Measurements from ENCODE around the gene SMC5.
"Not testable (repeated sequence)": the region's sequence is repeated elsewhere in the genome, so short reads cannot be mapped to it uniquely, and the experiment has no call there.

Gene SMC5

GRCh38 chr9:70258692-70259511, at the start of gene SMC5:
SMC5 (plus strand) TSS chr9:70258978; CDS start chr9:70259079, 101 bp downstream.
- peak; percentile 71 for DNase-seq (ENCODE audit: low read depth)

GRCh38 chr9:70217029-70217428, 41.7 kb upstream of the SMC5 start:
- no peak for DNase-seq (ENCODE audit: low read depth)

GRCh38 chr9:70218767-70219166, 40.0 kb upstream of the SMC5 start:
- DNase-seq (ENCODE audit: low read depth), result peak; percentile 52

- DNase-seq (ENCODE audit: low read depth), result no peak
Measured at GRCh38 chr9:70220216-70220615, 38.6 kb upstream of the SMC5 start.

GRCh38 chr9:70222354-70222753, 36.4 kb upstream of the SMC5 start:
- peak; percentile 16 for DNase-seq (ENCODE audit: low read depth)

GRCh38 chr9:70228118-70228517, 30.7 kb upstream of the SMC5 start:
- no peak for DNase-seq (ENCODE audit: low read depth)

- DNase-seq (ENCODE audit: low read depth), result no peak
Measured at GRCh38 chr9:70228611-70229010, 30.2 kb upstream of the SMC5 start.

- DNase-seq (ENCODE audit: low read depth), result no peak
Measured at GRCh38 chr9:70229026-70229425, 29.8 kb upstream of the SMC5 start.

GRCh38 chr9:70229579-70229978, 29.2 kb upstream of the SMC5 start:
- DNase-seq (ENCODE audit: low read depth), result no peak

GRCh38 chr9:70232476-70232875, 26.3 kb upstream of the SMC5 start:
- no peak for DNase-seq (ENCODE audit: low read depth)

GRCh38 chr9:70234208-70234607, 24.6 kb upstream of the SMC5 start:
- not testable (repeated sequence) for DNase-seq (ENCODE audit: low read depth)

GRCh38 chr9:70245952-70246351, 12.8 kb upstream of the SMC5 start:
- DNase-seq (ENCODE audit: low read depth), result not testable (repeated sequence)

- no peak for DNase-seq (ENCODE audit: low read depth)
Measured at GRCh38 chr9:70250221-70250620, 8.6 kb upstream of the SMC5 start.

GRCh38 chr9:70255486-70255885, 3.3 kb upstream of the SMC5 start:
- no peak for DNase-seq (ENCODE audit: low read depth)

GRCh38 chr9:70256123-70256551, 2.6 kb upstream of the SMC5 start:
- no peak for DNase-seq (ENCODE audit: low read depth)

- DNase-seq (ENCODE audit: low read depth), result no peak
Measured at GRCh38 chr9:70257502-70257901, 1.3 kb upstream of the SMC5 start.

GRCh38 chr9:70257991-70258691, 637 bp upstream of the SMC5 start:
- DNase-seq (ENCODE audit: low read depth), result peak; percentile 24

- no peak for DNase-seq (ENCODE audit: low read depth)
Measured at GRCh38 chr9:70259512-70259802, 679 bp downstream of the SMC5 start.

- no peak for DNase-seq (ENCODE audit: low read depth)
Measured at GRCh38 chr9:70260007-70260443, 1.2 kb downstream of the SMC5 start.

GRCh38 chr9:70260606-70261005, 1.8 kb downstream of the SMC5 start:
- no peak for DNase-seq (ENCODE audit: low read depth)

- DNase-seq (ENCODE audit: low read depth), result no peak
Measured at GRCh38 chr9:70261131-70261870, 2.5 kb downstream of the SMC5 start.

GRCh38 chr9:70262366-70262765, 3.6 kb downstream of the SMC5 start:
- DNase-seq (ENCODE audit: low read depth), result no peak

- no peak for DNase-seq (ENCODE audit: low read depth)
Measured at GRCh38 chr9:70262948-70263347, 4.2 kb downstream of the SMC5 start.
